ENCODE data around the gene AUTS2.

GRCh38 chr7:70529436-70529835, 931.2 kb downstream of the AUTS2 start:
- TF ChIP-seq CTCF (IDR thresholded peaks at IDR 0.05; ENCODE audit: poor library complexity, severe bottlenecking) (no peak), RAD21 (conservative IDR thresholded peaks at IDR 0.05) (no peak), MXI1 (conservative IDR thresholded peaks at IDR 0.05; ENCODE audit: poor library complexity, severe bottlenecking) (no peak), EP300 (conservative IDR thresholded peaks at IDR 0.05; ENCODE audit: poor library complexity, severe bottlenecking) (no peak)
